NCI-H146 treated with DMSO at 0.1 percent for 48 hours (cell line): ENCODE measurements around the gene TBP.
A peak's percentile ranks its signal among the peaks of the same experiment; 100 is the strongest.
"Not testable (repeated sequence)": the region's sequence is repeated elsewhere in the genome, so short reads cannot be mapped to it uniquely, and the experiment has no call there.

Source experiments
- DNase-seq: peaks from one replicate; lab custom pipeline; 2025; ENCODE audit not compliant: unreplicated experiment; lab: John Stamatoyannopoulos, UW

TBP gene

DNA sequence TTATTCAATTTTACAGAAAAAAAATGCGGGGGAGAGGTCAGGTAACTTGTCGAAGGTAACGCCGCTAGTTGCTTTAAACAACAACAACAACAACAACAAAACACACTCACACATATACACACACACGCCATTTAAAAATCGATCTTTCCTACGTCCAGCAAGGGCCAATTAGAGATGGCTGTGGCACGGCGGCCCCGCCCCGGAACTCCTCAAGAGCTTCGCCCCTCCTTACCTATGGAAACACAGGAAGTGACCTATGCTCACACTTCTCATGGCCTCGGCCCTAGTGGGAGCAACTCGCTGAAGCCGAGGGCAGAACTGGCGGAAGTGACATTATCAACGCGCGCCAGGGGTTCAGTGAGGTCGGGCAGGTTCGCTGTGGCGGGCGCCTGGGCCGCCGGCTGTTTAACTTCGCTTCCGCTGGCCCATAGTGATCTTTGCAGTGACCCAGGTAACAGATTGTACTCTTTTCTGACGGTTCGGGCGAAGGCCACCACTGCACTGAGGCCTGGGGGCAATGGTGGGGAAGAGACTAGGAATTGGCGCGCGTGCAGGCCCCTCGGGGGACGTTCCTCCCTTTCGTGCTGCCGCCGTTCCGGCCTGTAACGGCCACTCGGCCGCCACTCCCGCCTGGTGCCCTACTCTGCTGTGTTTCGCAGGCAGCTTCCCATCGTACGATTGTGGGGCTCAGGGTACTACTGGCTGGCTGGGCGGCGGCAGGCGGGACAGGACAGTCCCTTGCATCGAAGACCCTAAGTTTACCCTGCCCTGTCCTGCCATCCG is at the start of gene TBP:
TSS of gene TBP (plus strand) at position 357 of the 783 bp plus-strand sequence. CDS start 2,661 bp downstream, outside the sequence.
- DNase-seq: peak; percentile 100

DNA sequence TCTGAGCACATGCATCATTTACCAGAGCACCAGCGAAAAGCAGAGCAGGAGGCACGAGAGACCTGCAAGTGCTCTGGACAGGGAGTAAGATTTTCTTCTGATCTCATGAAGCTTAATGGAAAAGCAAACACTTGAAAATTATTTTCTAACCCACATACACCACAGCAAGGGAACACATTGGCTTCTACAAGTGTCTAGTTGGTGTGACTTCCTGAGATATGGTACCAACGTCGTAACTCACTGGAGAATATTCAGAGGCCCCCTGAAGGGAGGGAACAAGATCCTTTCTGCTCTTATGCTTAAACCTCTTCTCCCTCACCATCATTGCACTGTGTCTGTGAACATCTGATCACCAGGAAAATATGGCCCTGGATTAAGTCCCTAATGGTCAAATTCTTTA is 49.7 kb upstream of the TBP start:
- no peak for DNase-seq

DNA sequence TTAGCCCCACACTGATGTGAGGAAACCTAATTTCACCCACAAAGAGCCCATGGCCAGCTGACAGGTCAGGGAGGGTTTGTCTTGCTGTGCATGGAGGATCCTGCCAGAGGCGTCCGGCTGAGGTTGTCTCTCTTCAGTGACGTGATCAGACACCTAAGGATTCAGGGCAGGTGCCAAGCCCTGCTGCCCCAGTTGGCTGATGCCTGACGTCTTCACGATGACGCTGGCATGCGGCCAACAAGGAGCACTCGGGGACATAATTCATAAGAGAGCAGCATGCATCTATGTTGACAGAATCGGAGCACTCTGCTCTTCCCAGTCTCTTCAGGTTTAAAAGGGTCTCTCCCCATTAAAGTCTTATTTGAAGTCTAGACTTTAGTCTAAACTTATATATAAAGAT is 48.9 kb upstream of the TBP start:
- no peak for DNase-seq

DNA sequence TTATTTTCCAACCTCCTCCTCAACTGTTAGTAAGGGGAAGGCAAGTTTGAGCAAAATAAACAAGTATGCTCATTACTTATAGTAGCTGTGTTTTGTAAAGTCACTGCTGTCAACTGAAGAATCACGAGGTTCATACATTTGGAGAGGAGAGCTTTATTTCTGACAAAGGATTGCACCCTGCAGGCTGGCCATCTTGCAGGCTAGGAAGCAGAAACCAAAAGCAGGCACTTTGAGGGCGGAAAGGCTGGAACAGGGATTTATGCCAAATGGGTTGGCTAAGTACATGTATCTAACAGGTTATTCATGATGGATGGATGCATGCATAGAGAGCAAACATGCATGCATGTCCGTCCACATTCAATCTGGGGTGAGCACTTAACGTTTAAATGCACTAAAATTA is 47.7 kb upstream of the TBP start:
- DNase-seq: no peak

DNA sequence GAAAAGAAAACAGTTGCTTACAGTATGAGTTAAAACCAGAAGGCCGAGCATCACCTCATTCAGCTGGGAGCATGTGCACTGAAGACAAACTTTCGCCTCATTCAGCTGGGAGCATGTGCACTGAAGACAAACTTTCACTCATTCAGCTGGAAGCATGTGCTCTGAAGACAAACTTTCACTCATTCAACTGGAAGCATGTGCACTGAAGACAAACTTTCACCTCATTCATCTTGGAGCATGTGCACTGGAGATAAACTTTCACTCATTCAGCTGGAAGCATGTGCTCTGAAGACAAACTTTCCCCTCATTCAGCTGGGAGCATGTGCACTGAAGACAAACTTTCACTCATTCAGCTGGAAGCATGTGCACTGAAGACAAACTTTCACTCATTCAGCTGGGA is 46.4 kb upstream of the TBP start:
- DNase-seq: not testable (repeated sequence)

DNA sequence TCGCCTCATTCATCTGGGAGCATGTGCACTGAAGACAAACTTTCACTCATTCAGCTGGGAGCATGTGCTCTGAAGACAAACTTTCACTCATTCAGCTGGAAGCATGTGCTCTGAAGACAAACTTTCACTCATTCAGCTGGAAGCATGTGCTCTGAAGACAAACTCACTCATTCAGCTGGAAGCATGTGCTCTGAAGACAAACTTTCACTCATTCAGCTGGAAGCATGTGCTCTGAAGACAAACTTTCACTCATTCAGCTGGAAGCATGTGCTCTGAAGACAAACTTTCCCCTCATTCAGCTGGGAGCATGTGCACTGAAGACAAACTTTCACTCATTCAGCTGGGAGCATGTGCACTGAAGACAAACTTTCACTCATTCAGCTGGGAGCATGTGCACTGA is 45.9 kb upstream of the TBP start:
- DNase-seq: not testable (repeated sequence)

DNA sequence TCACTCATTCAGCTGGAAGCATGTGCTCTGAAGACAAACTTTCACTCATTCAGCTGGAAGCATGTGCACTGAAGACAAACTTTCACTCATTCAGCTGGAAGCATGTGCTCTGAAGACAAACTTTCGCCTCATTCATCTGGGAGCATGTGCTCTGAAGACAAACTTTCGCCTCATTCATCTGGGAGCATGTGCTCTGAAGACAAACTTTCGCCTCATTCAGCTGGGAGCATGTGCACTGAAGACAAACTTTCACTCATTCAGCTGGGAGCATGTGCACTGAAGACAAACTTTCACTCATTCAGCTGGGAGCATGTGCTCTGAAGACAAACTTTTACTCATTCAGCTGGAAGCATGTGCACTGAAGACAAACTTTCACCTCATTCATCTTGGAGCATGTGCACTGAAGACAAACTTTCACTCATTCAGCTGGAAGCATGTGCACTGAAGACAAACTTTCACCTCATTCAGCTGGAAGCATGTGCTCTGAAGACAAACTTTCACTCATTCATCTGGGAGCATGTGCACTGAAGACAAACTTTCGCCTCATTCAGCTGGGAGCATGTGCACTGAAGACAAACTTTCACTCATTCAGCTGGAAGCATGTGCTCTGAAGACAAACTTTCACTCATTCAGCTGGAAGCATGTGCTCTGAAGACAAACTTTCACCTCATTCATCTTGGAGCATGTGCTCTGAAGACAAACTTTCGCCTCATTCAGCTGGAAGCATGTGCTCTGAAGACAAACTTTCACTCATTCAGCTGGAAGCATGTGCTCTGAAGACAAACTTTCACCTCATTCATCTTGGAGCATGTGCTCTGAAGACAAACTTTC is 45.1 kb upstream of the TBP start:
- not testable (repeated sequence) for DNase-seq

DNA sequence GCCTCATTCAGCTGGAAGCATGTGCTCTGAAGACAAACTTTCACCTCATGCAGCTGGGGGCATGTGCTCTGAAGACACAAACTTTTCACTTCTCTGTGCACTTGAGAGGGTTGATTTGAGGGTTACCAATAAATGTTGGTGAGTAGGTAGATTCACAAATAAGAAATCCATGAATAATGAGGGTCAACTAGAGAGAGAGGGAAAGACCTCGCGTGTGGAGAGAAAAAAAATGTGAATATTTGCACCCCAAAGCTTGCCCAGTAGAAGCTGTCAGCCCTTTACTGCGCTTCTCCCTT is 44.5 kb upstream of the TBP start:
- no peak for DNase-seq

DNA sequence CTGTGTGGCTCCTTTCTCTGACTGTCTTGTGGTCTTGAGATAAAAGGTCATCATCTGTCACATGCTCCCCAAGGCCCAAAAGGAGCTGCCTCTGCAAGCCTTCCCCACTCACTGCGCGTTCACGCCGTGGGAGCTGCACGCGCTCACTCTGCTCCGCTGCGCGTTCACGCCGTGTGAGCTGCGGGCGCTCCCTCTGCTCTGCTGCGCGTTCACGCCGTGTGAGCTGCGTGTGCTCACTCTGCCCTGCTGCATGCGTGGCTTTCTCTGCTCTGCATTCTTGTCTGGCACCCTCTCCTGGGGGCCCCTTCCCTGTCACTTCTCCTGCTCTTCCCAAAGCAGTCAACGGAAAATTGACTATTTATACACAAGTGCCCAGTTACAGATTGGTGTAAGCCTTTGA is 43.5 kb upstream of the TBP start:
- DNase-seq: no peak

DNA sequence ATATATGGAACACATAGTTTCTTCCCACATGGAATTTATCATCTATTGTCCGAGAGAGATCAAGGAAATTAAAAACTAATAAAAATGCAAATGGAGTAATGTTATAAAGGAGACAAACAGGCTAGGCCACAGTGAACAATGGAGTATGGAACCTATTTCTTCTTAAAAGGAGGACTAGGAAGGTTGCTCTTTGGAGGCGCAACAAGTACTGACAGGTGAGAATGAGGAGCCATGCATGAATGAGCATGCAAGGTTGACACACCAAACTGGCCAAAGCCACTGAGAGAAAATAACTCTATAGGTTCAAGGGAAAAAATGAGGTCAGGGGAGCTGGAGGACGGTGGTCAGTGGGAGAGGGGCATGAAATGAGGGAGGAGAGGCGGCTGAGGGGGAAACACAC is 41.9 kb upstream of the TBP start:
- DNase-seq: no peak

DNA sequence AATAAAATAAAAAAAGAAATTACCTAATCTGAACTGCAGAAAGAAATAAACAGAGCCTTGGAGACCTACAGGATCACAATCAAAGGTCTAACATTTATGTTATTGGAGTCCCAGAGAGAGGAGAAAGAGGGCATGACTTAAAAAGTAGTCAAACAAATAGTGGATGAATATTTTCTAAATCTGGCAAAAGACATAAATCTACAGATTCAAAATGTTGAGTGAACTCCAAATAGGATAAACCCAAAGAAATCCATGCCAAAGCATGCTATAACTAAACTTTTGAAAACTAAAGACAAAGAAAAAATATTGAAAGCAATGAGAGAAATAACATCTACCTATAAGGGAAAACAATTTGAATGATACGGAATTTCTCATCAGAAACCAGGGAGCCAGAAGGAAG is 39.3 kb upstream of the TBP start:
- no peak for DNase-seq

DNA sequence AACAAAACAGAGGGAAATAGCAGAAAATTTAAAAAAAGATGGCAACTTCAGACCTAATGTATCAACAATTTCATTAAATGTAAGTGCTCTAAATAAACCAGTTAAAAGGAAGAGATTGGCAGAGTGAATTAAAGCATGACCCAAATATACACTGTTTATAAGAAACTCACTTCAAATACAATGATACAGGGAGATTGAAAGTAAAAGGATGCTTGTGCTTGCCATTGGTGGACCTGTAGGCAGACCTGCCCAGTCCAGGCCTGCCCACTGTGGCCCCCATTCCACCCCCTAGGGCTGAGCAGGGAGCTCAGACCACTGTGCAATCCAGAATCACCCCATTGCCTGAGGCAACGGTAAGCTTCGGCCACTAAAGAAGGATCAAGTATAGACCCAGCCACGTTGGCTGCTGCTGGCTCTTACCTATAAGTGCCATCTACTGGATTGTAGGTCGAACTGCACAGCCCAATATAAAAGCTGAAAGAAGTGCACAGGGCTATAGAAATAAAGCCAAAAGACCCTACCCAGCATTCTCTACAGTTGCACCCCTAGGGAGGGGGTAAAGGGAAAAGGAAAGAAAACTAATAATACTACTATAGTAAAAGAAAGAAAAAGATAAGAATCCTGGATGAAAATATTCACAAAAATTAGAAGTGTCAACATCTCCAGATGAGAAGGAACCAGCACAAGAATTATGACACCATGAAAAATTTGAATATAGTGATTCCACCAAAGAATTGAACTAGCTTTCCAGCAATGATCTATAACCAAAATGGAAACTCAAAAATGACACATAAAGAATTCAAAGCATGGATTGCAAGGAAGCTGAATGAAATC is 37.2 kb upstream of the TBP start:
- peak; percentile 91 for DNase-seq

DNA sequence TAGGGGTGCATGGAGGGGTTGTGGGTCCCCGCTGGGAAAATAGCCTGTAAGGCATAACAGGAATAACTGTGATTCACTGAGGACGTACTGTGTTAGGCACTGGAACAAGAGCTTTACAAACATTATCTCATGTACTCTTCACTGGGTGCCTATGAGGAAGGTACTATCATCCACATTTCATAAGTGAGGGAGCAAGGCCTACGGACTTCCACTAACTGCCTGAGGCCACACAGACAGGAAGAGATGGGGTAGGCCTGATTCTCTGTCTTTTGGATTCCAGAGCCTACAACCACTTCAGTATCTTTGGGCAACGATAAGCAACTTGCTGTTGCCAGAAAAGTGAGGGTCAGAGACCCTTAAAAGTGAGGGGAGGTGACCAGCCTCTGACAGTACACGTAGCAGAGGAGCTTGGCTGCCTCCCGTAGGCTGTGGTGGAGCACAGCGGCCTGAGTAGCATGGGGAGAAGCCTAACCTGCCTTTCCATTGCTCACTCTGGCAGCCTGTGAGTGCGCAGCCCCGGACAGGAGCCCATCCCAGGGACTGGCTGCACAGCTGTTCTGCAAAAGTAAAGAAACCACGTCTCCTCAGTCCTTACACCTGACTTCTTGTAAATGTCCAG is 31.5 kb upstream of the TBP start:
- no peak for DNase-seq

DNA sequence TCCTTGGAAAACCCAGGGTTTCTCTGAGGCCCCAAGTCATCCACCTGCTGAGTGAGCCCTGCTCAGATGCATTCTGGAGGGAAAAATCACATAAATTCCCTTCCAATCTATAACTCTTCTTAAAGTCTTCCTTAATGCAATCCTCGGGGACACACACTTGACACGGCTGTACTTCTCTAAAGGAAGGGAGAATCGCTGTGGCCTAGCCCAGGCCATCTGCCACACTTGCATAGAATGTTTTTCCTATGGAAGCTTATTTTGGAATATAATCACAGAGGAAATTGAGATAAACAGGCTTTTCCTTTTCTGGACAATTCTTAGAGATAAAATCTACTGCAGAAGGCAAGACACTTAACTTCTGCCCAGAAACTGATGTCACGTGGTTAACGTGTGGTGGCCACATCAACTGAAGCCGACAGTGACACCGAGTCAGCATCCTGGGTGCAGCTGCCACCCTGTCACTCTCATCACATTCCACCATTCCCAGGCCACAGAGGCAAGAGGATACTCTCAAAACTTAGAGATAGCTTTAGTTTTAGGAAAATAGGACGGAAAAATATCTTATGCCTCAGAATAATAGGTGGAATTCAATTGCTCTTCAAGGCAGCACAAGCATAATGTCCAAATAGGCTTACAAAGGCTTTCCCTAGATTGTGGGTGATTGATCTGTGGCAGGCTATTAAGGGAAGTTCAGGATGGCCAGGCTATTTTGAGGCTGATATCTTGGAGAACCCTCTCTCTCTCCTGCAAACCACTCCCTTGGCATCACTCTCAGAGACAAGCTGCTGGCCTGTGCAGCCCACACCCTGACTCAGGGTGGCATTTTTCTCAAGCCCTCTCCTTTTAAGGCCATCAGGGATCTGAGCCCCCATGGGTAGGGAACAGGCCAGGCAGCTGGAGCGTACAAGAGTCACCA is 30.7 kb upstream of the TBP start:
- no peak for DNase-seq

DNA sequence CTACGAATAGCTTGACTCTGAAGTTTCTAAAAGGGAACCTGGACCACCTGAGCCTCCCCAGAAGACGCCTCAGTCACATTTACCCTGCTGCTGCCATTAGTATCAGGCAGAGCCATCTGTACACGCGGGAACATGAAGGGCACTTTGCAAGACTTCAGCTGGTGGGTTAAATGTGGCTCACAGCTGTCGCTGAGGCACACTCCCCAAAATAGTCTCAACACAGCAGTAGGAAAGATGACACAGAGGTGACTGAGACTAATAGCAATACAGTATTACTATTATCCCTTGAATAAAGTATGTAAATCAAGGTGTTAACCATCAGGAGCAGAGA is 30.0 kb upstream of the TBP start:
- DNase-seq: no peak

DNA sequence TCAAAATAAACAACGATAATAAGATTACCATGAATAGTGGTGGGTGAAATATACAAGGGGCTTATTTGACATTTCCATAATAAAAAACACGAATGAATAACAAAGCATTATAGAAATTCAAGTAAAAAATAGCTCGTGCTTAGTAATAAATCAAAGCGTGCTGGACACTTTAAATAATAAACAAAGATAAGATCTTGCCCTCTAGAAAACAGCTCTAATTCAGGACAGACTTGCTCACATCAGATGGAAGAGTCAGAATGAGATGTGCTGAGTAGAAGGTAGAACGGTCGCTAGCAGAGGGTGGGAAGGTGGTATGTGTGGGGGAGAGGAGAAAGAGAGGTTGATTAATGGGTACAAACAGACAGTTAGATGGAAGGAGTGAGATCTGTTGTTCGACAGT is 28.4 kb upstream of the TBP start:
- no peak for DNase-seq

DNA sequence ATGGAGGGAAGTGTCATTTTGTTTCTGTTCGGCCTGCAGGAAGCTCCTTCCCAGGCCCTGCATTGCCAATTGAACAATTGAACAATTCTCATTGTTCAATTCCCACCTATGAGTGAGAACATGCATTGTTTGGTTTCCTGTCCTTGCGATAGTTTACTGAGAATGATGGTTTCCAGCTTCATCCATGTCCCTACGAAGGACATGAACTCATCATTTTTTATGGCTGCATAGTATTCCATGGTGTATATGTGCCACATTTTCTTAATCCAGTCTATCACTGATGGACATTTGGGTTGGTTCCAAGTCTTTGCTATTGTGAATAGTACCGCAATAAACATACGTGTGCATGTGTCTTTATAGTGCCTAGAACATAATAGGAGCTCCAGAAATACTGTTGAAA is 26.2 kb upstream of the TBP start:
- not testable (repeated sequence) for DNase-seq

DNA sequence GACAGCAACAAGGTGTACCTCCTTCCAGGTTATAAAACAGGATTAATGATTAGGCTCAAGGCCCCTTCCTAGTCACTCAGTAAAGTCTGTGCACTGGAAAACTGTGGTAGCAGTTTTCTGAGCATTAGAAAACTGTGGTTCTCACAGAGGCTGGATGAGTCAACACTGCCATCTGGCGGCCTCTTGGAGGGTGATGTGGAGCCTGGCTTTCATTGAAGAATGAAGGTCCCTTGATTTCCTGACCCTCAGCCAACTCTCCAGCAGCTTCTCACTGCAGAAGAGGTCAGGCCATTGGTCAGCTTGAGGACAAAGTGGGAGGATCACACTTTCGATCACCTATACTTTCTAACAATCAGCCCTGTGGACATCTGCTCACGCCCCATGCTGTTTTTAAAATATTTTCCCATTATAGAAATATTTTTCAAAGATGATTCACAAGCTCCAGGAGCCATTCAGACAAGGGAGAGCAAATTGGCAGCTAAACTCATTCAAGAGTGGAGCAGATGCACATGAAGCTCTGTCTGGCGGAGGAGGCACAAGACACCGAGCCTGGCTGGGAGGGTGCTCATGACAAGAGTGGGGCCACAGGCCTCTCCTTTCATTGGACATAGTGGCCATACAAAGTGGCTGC is 24.2 kb upstream of the TBP start:
- DNase-seq: peak; percentile 71

DNA sequence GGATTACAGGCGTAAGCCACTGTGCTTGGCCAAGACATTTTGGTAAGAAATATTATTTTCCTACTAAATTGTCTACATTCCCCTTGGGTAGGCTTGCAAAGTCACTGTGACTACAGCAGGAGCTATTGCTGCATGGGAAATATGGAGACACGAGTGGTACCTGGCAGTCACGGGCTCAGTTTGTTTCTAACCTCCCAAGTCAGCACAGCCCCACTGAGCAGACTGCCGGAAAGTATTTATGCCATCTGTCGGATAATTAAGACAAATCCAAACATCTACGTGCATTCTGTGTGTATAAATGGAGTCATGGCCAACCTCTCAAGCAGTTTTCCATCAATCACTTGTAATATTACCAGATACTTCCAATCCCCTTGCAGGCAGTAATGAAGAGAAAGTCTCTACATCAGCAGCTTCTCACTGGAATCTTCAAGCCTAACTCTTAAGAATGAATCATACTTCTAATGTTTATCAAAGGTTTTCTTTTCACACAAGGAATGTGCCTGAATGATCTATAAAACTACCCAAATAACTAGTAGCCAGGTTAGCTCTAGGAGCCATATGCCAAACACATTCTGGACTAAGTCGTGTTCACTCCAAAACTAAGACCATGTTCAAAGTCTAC is 21.2 kb upstream of the TBP start:
- no peak for DNase-seq
